GM12874 (cell line): ENCODE data around the gene INHBC.

Experiments
- TF ChIP-seq, protein P1 (sequence below): IDR thresholded peaks from 2 replicates; pipeline ENCODE4 v1.5.1; 2011; ENCODE audit warnings: low read depth, mild to moderate bottlenecking, control low read depth, low read length, moderate library complexity; ENCODE audit not compliant: insufficient read depth

Gene INHBC

DNA sequence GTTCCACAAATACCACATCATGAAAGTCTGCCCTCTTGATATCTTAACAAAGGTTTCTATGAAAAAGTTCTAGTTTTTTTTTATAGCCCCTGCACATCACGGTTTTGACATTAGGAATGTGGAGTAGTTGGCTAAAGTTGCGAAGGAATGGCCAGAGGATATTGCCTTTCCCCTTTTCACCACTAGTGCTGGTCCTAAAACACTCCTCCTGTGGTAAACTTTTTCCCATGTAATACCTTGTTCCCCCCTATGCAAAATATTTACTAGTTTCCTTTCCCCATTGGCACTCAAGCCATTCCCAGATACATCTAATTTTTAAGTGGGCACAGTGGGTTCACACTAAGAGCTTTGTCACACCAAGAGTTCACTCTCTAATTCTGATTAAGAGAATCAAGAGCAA lies 37.1 kb upstream of the INHBC start:
- TF ChIP-seq, protein P1, sequence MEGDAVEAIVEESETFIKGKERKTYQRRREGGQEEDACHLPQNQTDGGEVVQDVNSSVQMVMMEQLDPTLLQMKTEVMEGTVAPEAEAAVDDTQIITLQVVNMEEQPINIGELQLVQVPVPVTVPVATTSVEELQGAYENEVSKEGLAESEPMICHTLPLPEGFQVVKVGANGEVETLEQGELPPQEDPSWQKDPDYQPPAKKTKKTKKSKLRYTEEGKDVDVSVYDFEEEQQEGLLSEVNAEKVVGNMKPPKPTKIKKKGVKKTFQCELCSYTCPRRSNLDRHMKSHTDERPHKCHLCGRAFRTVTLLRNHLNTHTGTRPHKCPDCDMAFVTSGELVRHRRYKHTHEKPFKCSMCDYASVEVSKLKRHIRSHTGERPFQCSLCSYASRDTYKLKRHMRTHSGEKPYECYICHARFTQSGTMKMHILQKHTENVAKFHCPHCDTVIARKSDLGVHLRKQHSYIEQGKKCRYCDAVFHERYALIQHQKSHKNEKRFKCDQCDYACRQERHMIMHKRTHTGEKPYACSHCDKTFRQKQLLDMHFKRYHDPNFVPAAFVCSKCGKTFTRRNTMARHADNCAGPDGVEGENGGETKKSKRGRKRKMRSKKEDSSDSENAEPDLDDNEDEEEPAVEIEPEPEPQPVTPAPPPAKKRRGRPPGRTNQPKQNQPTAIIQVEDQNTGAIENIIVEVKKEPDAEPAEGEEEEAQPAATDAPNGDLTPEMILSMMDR, result no peak

DNA sequence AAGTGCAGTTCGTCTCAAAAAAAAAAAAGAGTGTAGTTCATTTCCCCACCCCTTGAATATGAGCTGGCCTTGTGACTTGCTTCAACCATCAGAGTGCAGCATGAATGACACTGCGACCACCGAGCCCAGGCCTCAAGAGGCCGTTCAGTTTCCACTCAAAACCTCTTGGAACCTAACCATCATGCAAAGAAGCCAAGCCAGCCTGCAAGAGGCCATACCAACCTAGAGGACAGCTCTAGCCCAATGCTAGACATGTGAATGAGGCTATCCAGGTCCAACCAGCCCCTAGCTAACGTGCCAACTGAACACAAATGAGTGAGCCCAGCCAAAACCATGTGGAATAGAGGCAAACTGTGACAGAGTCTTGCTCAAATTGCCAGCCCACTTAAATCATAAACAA lies 33.4 kb upstream of the INHBC start:
- TF ChIP-seq, protein P1, result no peak

DNA sequence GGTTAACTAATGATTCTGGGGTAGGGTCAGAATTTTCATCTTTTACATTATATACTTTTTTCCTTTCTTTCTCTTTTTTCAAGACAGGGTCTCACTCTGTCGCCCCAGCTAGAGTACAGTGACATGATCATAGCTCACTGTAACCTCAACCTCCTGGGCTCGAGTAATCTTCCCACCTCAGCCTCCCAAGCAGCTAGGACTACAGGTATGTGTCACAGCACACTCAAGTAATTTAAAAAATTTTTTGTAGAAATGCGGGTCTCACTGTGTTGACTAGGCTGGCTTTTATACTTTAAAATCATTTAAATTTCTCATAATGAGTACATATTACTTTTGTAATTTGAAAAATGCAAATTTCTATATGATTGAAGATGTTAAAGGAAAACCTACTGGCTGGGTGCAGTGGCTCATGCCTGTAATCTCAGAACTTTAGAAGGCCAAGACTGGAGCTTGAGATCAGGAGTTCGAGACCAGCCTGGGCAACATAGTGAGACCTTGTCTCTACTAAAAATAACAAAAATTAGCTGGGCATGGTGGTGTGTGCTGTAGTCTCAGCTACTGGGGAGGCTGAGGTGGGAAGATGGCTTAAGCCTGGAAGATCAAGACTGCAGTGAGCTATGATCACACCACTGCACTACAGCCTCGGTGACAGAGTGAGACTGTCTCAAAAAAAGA lies 29.5 kb upstream of the INHBC start:
- TF ChIP-seq, protein P1, result no peak

GRCh38 chr12:57410534-57410933 lies 24.1 kb upstream of the INHBC start:
- TF ChIP-seq, protein P1, result no peak

- TF ChIP-seq, protein P1, result no peak
These were observed 19.5 kb upstream of the INHBC start for GRCh38 chr12:57415088-57415487.

DNA sequence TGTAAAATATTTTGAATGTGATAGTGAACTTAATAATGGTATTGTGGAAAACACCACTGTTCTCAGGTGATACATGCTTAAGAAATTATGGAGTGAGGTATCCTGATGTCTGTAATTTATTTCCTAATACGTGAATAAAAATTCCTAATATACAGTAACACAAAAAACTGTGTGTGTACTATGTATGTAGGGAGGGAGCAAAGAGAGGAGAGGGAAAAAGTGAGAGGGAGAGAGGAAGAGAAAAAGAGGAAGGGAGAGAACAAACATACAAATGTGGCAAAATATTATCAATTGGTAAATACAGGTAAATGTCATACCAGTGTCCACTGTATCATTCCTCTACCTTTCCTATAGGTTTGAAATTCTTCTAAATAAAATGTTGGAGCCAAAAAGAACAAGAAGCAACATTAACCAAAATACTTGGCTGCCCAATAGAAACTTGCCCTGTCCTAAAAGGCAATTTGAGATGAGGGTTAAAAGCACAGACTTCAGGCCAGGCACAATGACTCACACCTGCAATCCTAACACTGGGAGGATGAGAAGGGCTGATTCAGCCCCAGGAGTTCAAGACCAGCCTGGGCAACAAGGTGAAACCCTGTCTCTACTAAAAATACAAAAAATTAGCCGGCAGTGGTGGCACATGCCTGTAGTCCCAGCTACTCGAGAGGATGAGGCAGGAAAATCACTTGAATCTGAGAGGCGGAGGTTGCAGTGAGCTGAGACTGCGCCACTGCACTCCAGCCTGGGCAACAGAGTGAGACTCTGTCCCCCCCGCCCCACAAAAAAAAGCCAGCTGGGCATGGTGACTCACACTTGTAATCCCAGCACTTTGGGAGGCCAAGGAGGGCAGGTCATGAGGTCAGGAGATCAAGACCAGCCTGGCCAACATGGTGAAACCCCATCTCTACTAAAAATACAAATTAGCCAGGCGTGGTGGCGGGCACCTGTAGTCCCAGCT lies 18.3 kb upstream of the INHBC start:
- TF ChIP-seq, protein P1, result no peak

GRCh38 chr12:57418255-57418654 lies 16.3 kb upstream of the INHBC start:
- TF ChIP-seq, protein P1, result no peak
